Hippocampal formation (tissue), 2 donors: Measurements from ENCODE around the gene ADAM11.

Source experiments
- DNase-seq, 2 donors: peaks; one replicate each; lab custom pipeline; 2025; lab: John Stamatoyannopoulos, UW

Gene ADAM11

DNA sequence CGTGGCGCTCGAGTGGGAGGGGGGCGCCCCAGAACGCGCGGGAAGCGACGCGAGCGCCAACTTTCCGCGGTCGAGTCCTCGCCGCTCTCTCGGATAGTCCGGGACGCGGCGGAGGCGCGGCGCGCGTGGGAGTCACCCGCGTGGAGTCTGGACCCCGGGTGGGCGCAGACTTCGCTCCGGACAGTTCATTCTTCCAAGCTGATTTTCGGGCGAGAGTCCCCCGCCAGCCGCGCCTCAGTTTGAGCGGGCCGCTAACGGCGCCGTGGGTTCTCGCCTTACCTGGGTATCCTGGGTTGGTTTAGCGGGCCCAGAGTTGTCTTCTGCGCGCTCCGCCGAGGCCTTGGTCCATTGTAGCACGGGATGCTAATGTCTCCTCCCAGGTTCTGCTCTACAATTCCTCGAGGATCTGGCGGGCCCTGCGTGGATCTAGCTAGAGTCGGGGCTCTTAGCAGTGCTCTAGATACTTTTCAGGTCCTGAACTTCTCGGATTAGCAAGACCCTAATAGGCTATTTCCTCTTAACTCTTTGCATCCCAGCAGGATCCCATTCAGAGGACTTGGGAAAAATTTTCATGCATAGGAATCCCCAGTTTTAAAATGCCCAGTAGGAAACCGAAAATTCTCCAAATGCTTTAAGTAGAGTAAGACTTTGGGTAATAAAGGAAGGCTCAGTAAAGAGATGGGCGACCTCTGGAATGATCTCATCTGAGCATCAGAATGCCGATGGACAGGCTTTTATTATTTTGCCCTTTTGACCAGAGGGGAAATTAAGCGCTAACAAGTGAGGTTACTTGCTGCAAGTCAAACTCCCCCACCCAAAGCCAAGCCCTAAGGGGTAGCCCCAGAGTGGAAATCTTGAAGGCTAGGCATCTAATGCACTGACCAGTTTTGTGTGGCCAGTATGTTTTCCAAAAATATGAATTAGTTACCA lies 71.8 kb downstream of the ADAM11 start:
- no peak for DNase-seq

DNA sequence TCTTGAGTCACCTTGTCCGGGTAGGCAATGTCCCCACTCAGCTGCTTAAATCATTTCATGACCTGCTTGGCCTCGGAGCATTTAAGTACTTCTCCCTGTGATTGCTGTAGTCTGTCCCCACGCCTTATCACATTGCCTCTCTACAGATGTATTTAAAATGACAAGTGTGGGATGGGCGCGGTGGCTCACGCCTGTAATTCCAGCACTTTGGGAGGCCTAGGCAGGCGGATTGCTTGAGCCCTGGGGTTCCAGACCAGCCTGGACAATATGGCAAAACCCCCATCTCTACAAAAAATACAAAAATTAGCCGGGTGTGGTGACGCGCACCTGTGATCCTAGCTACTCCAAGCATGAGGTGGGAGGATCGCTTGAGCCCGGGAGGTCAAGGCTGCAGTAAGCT lies 72.6 kb downstream of the ADAM11 start:
- DNase-seq, result no peak
